Activated naive CD4-positive, alpha-beta T cell treated with anti-CD3 and anti-CD28 coated beads, Interleukin-2, amount 50 U/mL, for 72 hours (primary cell): ENCODE data around the gene ITGA4. TPM values are rescaled to one million over a fixed set of nuclear protein-coding genes. Genes with fewer than 3 reads are reported as not detected.

Experiments
- ATAC-seq, 2 donors: fragments of 150-1000 bp; cut with Tn5 transposase; 2 replicates each; pipeline ENCODE4 v1.10.0; 2021; ENCODE audit warnings: mild to moderate bottlenecking in 2 of 2, moderate library complexity in 2 of 2
- DNase-seq, 2 donors: peaks; one replicate each; pipeline ENCODE4 v3.0.0; 2021 to 2022; ENCODE audit warnings: low spot score in 2 of 2
- H3K27ac Mint-ChIP-seq, 2 donors: one replicate each; pipeline ENCODE4 v1.8.0; 2022; ENCODE audit warnings: mild to moderate bottlenecking in 2 of 2, mixed read lengths in 2 of 2
- H3K36me3 Mint-ChIP-seq, 2 donors: one replicate each; pipeline ENCODE4 v1.8.0; 2022; ENCODE audit warnings: mixed read lengths in 2 of 2
- H3K9me3 Mint-ChIP-seq, 2 donors: one replicate each; pipeline ENCODE4 v1.8.0; 2022; ENCODE audit warnings: mixed read lengths in 2 of 2
- total RNA-seq, 2 donors: library from RNA; stranded (reverse); gene quantifications; one replicate each; pipeline ENCODE4 v1.2.3, GENCODE V29; 2022

Gene ITGA4
- total RNA-seq, 2 donors from 2014 or later = 27.2 to 62.3 TPM

GRCh38 chr2:181575650-181576025 is 118.5 kb downstream of the ITGA4 start:
- Mint-ChIP-seq H3K9me3 (no peaks in the 10 kb centered on the region), H3K27ac (no peak overlapping the region), H3K36me3 (no peaks in the 10 kb centered on the region)
- ATAC-seq (no peak), DNase-seq (no peak)

- Mint-ChIP-seq H3K9me3 (no peaks in the 10 kb centered on the region), H3K27ac (no peak overlapping the region), H3K36me3 (no peaks in the 10 kb centered on the region)
- ATAC-seq (no peak), DNase-seq (no peak)
Measured at GRCh38 chr2:181576431-181576830, 119.2 kb downstream of the ITGA4 start.

GRCh38 chr2:181578829-181579228 is 121.6 kb downstream of the ITGA4 start:
- no peak for DNase-seq
- no peak for ATAC-seq
- Mint-ChIP-seq H3K9me3 (no peaks in the 10 kb centered on the region), H3K36me3 (no peaks in the 10 kb centered on the region), H3K27ac (no peak overlapping the region)

GRCh38 chr2:181581534-181581933 is 124.3 kb downstream of the ITGA4 start:
- Mint-ChIP-seq H3K9me3 (no peaks in the 10 kb centered on the region), H3K36me3 (no peaks in the 10 kb centered on the region), H3K27ac (no peak overlapping the region)
- ATAC-seq (no peak), DNase-seq (no peak)

GRCh38 chr2:181585732-181586131 is 128.5 kb downstream of the ITGA4 start:
- H3K36me3 Mint-ChIP-seq = no peaks in the 10 kb centered on the region
- H3K27ac Mint-ChIP-seq = no peak overlapping the region
- DNase-seq (no peak), ATAC-seq (no peak)
- H3K9me3 Mint-ChIP-seq = no peaks in the 10 kb centered on the region

Other genes with a start within 250 kb of the ITGA4 start
- not detected for gene CERKL, start 199.7 kb downstream of the ITGA4 start, total RNA-seq
- gene NEUROD1, start 223.1 kb downstream of the ITGA4 start, total RNA-seq = not detected